Measurements from ENCODE around the gene GALNT18. TPM values are rescaled to one million over a fixed set of nuclear protein-coding genes. Genes with fewer than 3 reads are reported as not detected.
A peak's percentile ranks its signal among the peaks of the same experiment; 100 is the strongest.

Gene GALNT18
- total and polyA plus RNA-seq, 2 experiments from 2014 or later: 4.3 to 10.8 TPM

- Mint-ChIP-seq H3K9me3 (no peaks in the 10 kb centered on the region), H3K27me3 (ENCODE audit: insufficient read depth, low read depth, poor library complexity) (no peaks in the 10 kb centered on the region), H3K4me1 (peaks cover 4% of the 10 kb centered on the region), H3K4me3 (no peak overlapping the region), H3K36me3 (ENCODE audit: low read depth) (no peaks in the 10 kb centered on the region), H3K27ac (no peak overlapping the region)
- Histone ChIP-seq H3K27ac (ENCODE audit: low read depth) (no peak overlapping the region), H3K27me3 (ENCODE audit: insufficient read depth) (no peaks in the 10 kb centered on the region), H3K4me2 (no peak overlapping the region), H2AFZ (no peak overlapping the region), H3K4me3 (no peak overlapping the region), H3K4me1 (ENCODE audit: insufficient read depth) (no peaks in the 10 kb centered on the region), H3K36me3 (ENCODE audit: insufficient read depth) (no peaks in the 10 kb centered on the region), H4K20me1 (replicated peaks; ENCODE audit: insufficient read depth) (no peaks in the 10 kb centered on the region), H3K9me2 (ENCODE audit: insufficient read depth) (no peaks in the 10 kb centered on the region), H3F3A (replicated peaks; ENCODE audit: low read depth) (no peaks in the 10 kb centered on the region), H3K79me2 (replicated peaks; ENCODE audit: insufficient read depth) (no peaks in the 10 kb centered on the region)
- ATAC-seq (no peak), DNase-seq (ENCODE audit: low spot score) (no peak)
- TF ChIP-seq NANOG (IDR thresholded peaks at IDR 0.05; ENCODE audit: borderline replicate concordance): no peak
- no peak for TF ChIP-seq STAT1 (IDR thresholded peaks at IDR 0.05; ENCODE audit: unreplicated experiment)
- no peak for TF ChIP-seq EZH2phosphoT487 (IDR thresholded peaks at IDR 0.05; ENCODE audit: unreplicated experiment)
These were observed 84.4 kb downstream of the GALNT18 start for GRCh38 chr11:11537372-11537771.

GRCh38 chr11:11536650-11537049 lies 85.2 kb downstream of the GALNT18 start:
- Mint-ChIP-seq H3K9me3 (no peaks in the 10 kb centered on the region), H3K4me1 (peaks cover 4% of the 10 kb centered on the region), H3K4me3 (no peak overlapping the region), H3K27ac (no peak overlapping the region), H3K36me3 (ENCODE audit: low read depth) (no peaks in the 10 kb centered on the region), H3K27me3 (ENCODE audit: insufficient read depth, low read depth, poor library complexity) (no peaks in the 10 kb centered on the region)
- Histone ChIP-seq H3F3A (replicated peaks; ENCODE audit: low read depth) (no peaks in the 10 kb centered on the region), H3K27me3 (ENCODE audit: insufficient read depth) (no peaks in the 10 kb centered on the region), H3K79me2 (replicated peaks; ENCODE audit: insufficient read depth) (no peaks in the 10 kb centered on the region), H3K9me2 (ENCODE audit: insufficient read depth) (no peaks in the 10 kb centered on the region), H3K4me2 (no peak overlapping the region), H3K4me3 (no peak overlapping the region), H3K4me1 (ENCODE audit: insufficient read depth) (no peaks in the 10 kb centered on the region), H3K27ac (ENCODE audit: low read depth) (no peak overlapping the region), H4K20me1 (replicated peaks; ENCODE audit: insufficient read depth) (no peaks in the 10 kb centered on the region), H2AFZ (no peak overlapping the region), H3K36me3 (ENCODE audit: insufficient read depth) (no peaks in the 10 kb centered on the region)
- TF ChIP-seq JUNB (IDR thresholded peaks at IDR 0.05; ENCODE audit: unreplicated experiment) (no peak), STAT1 (IDR thresholded peaks at IDR 0.05; ENCODE audit: unreplicated experiment) (no peak), ZNF114 (CRISPR knock-in tag; IDR thresholded peaks at IDR 0.05) (no peak), CTCF (conservative IDR thresholded peaks at IDR 0.05; ENCODE audit: low read depth in 2 of 2) (no peak)
- no peak for DNase-seq (ENCODE audit: low spot score)
- ATAC-seq: no peak

DNA sequence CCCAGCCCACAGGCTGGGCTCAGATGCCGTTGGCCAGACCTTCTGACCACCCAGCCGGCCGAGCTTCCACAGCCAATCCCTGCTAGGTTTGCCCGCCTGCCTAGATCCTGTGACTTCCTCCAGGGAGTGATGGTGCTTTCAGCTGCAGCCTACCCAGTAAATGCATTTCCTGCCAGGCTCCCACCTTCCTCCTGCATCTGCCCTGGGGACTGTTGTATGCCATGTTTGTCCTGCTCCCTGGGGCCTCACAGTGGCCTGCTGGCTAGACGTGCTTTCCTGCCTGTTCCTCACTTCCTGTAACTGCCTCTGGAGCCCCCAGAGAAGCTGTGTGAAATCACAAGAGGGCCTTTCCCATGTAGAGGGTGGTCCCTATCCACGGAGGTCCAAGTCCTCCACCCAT lies 86.2 kb downstream of the GALNT18 start:
- H3K4me1 ChIP-seq (ENCODE audit: insufficient read depth): no peaks in the 10 kb centered on the region
- H3K4me2 ChIP-seq: no peak overlapping the region
- H3K9me2 ChIP-seq (ENCODE audit: insufficient read depth): no peaks in the 10 kb centered on the region
- H3K27me3 ChIP-seq (ENCODE audit: insufficient read depth): no peaks in the 10 kb centered on the region
- no peaks in the 10 kb centered on the region for H3K9me3 Mint-ChIP-seq
- H3K27ac Mint-ChIP-seq: no peak overlapping the region
- no peaks in the 10 kb centered on the region for H4K20me1 ChIP-seq (replicated peaks; ENCODE audit: insufficient read depth)
- no peaks in the 10 kb centered on the region for H3F3A ChIP-seq (replicated peaks; ENCODE audit: low read depth)
- DNase-seq (ENCODE audit: low spot score): no peak
- H3K36me3 ChIP-seq (ENCODE audit: insufficient read depth): no peaks in the 10 kb centered on the region
- H2AFZ ChIP-seq: no peak overlapping the region
- H3K79me2 ChIP-seq (replicated peaks; ENCODE audit: insufficient read depth): no peaks in the 10 kb centered on the region
- no peak overlapping the region for H3K27ac ChIP-seq (ENCODE audit: low read depth)
- H3K4me1 Mint-ChIP-seq: peaks cover 4% of the 10 kb centered on the region
- H3K27me3 Mint-ChIP-seq (ENCODE audit: insufficient read depth, low read depth, poor library complexity): peaks cover under 1% of the 10 kb centered on the region
- no peak overlapping the region for H3K4me3 ChIP-seq
- H3K4me3 Mint-ChIP-seq: no peak overlapping the region
- ATAC-seq: peak; percentile 29; the same call in 1 of the 3 replicates
- H3K36me3 Mint-ChIP-seq (ENCODE audit: low read depth): no peaks in the 10 kb centered on the region
- no peak for TF ChIP-seq REST (IDR thresholded peaks at IDR 0.05; ENCODE audit: unreplicated experiment)
